HG02610 (cell line): ENCODE measurements around the gene SLTM.
"Not testable (repeated sequence)": the region's sequence is repeated elsewhere in the genome, so short reads cannot be mapped to it uniquely, and the experiment has no call there.

Experiments used
- ATAC-seq: cut with Tn5 transposase; IDR thresholded peaks from one replicate; pipeline ENCODE4 v1.9.1; 2021; ENCODE audit warnings: mild to moderate bottlenecking, moderate library complexity; ENCODE audit not compliant: unreplicated experiment

Gene SLTM

DNA sequence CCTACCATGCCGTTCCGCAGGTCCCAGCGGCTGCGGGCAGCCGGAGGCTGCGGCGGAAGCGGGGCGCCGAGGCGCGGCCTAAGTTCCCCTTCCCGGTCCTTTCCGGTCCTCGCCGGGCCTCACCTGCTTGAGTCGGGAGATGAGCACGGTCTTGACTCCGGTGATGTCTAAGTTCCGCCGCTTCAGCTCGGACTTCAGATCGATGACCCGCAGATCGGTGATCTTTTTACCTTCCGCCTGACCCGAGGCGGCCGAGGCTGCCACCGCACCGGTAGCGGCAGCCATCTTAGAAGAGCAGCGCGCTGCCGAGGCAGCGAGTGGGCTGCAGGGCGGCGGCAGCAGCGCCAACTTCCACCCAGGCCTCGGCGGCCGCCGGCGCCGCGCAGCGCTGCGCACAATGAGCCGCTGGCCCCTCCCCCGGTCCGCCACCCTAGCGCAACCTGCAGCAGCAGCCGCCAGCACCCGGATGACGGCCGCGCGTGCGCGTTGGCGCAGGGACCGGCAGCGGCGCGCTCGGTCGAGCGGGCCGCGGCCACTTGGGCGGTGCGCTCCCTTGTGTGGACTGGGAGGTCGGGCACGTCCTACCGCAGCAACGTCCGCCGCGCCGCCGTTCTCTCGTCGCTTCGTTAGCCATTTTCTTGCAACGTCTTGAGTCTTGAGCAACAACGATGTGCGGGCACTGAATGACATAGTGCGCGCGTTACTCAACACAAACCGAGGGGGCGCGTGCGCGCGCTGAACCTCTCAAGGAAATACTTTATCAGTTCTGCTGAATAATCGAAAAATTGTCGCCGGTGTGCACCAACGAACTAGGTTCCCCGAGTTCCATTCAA is at the start of gene SLTM:
SLTM (minus strand) TSS at position 399 of the 833 bp plus-strand sequence; CDS start at position 285, 114 bp downstream.
- peak; percentile 94 for ATAC-seq

DNA sequence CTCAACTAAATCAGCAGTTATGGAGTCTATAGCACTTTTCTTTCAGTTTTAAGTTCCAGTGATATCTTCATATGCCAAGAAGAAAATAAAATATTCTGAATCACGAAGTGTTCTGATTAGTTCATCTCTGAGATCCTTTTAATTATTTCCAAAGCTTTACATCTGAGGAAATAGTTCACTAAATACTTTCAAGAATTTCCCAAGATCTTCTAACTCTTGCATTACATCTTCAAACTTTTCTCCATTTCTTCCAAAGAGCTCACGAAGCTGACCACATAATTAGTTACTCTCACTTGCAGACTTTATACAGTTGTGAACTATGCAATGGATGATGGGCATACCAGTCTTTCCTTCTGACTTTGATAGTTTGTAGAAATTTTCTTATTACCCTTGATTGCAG is 49.8 kb upstream of the SLTM start:
- no peak for ATAC-seq

DNA sequence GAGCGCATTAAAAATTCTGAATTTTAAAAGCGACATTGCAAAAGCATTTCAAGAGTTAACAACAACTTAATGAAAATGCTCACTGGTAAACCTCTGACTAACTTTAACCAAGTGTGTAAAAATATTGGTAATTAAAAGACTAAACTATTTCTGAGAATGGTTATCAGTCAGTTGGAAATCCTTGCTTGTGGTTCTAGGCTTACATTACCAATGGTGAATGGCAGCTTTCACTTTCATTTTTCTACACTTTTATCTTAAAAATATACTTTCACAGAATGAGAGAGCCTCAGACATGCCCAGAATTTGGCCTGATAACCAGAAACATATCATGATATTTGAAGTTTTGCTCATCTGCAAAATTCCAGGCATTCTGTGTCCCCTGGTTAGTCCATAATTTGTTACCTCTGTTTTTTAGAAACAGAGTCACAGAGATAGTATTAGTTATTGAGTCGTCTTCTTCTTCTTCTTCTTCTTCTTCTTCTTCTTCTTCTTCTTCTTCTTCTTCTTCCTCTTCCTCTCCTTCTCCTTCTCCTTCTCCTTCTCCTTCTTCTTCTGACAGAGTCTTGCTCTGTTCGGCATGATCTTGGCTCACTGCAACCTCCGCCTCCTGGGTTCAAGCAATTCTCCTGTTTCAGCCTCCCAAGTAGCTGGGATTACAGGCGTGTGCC is 48.5 kb upstream of the SLTM start:
- no peak for ATAC-seq

DNA sequence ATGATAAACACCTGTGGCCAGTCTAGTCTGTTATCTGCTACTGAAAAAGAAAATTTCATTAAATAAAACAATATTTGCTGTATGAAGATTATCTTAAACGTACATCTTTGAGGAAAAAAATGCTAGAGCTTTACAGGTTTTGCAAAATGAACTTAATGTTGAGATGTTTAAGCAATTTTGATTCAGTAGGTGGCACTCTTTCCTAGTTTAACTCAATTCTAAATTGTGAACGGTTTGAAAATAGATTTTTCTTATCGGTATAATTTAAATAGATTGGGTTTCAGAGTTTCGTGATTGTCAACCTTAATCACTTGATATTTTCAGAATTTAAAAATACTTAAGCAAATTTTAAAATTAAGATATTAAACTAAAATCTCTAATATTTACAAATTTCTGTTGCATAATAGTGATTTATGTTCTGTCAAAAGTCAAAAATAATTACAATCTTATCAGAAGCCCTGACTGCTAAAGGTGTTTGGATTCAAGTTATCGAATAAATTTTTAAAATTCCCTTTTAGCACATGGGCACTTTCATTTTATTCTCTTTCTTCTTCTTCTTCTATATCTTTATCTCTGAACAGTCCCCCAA is 47.0 kb upstream of the SLTM start:
- no peak for ATAC-seq

DNA sequence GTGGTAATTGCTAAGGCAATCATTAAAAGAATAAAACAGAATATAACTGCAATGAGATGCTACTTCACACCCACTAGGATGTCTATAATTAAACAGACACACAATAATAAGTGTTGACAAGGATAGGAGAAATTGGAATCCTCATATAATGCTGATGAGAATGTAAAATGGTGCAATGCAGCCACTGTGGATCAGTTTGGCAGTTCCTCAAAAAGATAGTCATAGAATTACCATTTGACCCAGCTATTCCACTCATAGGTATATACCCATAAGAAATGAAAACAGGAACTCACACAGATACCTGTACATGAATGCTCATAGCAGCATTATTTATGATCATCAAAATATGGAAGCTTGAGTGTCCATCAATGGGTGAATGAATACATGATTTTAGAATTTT is 44.4 kb upstream of the SLTM start:
- no peak for ATAC-seq

- no peak for ATAC-seq
Observed at GRCh38 chr15:58967479-58967878, 34.0 kb upstream of the SLTM start.

DNA sequence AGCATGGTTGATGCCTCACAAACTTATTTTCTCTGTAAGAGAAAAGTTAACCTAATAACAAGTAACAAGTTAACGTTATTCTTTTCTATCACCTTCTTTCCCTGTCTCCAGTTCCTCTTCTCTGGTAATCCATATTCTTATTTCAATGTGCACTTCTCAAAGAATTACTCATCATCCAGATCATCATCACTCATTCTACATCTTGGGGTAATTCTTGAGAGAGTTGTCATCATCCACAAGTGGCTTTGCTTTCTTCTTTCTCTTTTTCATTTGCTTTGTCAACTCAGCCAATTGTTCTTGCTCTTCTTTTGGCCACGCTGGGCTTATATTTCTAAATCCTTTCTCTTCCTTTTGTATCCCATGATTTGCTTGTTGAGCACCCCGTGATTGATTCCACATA is 33.2 kb upstream of the SLTM start:
- no peak for ATAC-seq

- no peak for ATAC-seq
Observed at GRCh38 chr15:58962662-58963565, 29.4 kb upstream of the SLTM start.

GRCh38 chr15:58962136-58962535 is 28.7 kb upstream of the SLTM start:
- no peak for ATAC-seq

DNA sequence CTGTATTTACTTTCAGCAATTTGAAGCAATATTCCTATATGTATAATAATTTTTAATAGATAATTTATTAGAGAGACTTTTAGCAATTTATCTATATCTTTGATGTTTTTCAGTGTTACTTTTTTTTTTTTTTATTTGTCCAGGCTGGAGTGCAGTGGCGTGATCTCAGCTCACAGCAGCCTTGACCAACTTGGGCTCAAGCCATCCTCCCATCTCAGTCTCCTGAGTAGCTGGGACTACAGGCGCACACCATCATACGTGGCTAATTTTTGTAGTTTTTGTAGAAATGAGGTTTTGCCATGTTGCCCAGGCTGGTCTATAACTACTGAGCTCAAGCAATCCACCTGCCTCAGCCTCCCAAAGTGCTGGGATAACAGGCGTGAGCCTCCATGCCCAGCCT is 25.3 kb upstream of the SLTM start:
- ATAC-seq, result no peak

DNA sequence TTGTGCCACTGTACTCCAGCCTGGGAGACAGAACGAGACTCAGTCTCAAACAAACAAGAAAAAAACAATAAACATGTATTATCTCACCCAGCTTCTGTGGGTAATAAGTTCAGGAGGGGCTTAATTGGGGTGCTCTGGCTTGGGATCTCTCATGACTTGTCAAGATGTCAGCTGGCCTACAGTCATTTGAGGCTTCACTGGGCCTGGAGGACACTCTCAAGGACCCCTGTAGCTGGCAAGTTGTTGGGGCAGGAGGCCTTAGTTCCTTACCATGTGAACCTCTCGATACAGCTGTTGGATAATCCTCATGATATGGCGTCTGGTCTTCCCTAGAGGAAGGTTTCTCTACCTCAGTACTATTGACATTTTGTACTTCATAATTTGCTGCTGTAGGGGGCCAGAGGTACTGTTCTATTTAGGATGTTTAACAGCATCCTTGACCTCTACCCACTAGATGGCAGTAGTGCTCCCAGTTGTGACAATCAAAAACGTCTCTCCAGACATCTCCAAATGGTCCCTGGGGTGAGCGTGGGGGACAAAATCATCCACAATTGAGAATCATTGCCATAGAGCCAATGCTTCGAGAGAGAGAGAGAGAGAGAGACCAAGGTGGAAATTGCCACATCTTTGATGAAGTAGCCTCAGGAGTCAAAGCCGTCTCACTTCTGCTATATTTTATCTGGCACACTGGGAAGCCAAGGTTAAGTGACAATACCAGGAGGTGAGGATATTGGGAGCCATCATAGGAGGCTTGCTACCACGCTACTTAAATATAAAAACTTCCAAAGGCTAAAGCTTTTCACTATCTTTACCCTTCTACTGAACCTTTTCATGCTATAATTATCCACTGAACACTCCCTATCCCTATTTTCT is 23.9 kb upstream of the SLTM start:
- peak; percentile 75 for ATAC-seq

DNA sequence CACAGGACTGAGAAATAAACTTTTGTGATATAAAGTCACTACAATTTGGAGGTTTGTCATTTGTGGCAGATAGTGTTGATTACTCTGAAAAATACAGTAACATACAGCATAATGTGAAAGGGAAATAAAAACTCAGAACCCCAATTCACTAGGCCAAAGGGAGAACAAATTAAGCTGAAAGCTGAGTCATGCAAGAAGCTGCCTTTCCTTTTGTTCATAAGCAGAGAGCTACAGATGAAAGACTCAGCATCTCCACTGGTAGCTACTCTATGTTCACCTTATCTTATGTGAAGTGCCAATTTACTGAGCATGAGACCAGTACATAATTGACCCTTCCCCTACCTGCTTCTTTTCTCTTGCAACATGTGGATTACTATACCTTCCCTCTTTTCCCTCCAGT is 19.3 kb upstream of the SLTM start:
- no peak for ATAC-seq

DNA sequence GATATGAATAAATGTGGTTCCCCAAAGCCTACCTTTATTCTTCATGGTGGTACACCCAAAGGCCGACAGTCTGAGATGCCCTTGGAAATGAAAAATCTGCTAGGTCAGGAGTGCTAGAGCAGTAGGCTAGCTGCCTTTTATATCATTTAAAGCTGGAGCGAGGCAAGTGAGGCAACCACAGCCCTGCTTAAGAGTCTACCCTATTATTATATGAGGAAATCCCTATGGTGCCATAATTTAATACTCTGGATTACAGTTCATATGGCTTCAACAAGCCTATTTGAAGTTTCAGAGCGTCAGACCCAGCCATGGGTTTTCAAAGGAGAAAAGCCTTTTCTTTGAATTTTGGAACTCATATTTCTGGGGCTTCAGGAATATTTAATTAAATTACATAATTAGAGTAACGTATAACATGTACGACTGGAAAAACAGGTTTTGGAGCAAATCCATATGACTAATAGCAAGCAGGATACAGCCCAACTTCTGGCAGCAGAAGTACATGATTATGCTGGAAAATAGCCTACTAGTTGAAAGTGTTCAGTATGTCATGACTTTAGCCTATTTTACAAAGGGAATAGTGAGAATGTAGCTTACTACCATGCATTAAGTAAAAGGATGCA is 18.0 kb upstream of the SLTM start:
- no peak for ATAC-seq

GRCh38 chr15:58947179-58947578 is 13.7 kb upstream of the SLTM start:
- no peak for ATAC-seq

DNA sequence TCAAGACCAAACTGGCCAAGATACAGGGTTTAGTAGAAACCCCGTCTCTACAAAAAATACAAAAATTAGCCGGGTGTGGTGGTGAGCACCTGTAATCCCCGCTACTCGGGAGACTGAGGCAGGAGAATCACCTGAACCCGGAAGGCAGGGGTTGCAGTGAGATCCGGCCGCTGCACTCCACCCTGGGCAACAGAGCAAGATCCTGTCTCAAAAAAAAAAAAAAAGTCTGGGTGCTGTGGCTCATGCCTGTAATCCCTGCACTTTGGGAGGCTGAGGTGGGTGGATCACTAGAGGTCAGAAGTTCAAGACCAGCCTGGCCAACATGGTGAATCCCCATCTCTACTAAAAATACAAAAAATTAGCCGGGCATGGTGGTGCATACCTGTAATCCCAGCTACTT is 1.5 kb upstream of the SLTM start:
- not testable (repeated sequence) for ATAC-seq

DNA sequence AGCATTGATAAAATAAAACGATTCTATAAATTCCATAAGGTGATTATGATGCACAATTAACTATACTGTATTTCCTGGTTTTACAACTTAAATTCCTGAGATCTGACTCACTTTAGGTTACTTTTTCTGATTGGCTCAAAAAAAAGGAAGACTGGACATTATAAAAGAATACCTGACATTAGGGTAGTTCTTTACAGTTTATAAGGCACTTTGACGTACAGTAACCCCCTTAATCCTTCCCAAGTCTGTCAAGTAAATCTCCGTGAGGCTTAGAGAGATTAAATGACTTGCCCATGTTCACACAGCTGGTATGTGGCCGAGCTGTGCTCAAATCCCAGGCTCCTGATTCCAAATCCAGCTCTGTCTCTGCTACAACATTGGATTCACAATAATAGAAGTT is 1.0 kb upstream of the SLTM start:
- no peak for ATAC-seq

- no peak for ATAC-seq
Observed at GRCh38 chr15:58934114-58934447, 602 bp upstream of the SLTM start.

GRCh38 chr15:58932710-58933280 is 684 bp downstream of the SLTM start:
- ATAC-seq, result peak; percentile 26

GRCh38 chr15:58931987-58932588 is 1.4 kb downstream of the SLTM start:
- ATAC-seq, result no peak
